ENCODE results near the gene TALDO1.

GRCh38 chr11:793556-793955, 46.3 kb downstream of the TALDO1 start:
- no peak for TF ChIP-seq CTCF (IDR thresholded peaks at IDR 0.05)
- TF ChIP-seq POLR2A (IDR thresholded peaks at IDR 0.05), result no peak
- TF ChIP-seq POLR2AphosphoS5 (IDR thresholded peaks at IDR 0.05), result no peak

All from prostate gland (tissue), 2 donors.